ES-I3 (cell line): ENCODE measurements around the gene LGI4.

Experiments
- H3K36me3 ChIP-seq: 2 replicates; pipeline ENCODE4 v1.6.1; 2013; ENCODE audit warnings: mild to moderate bottlenecking, low read length, control low read depth, moderate library complexity; ENCODE audit not compliant: insufficient read depth
- H3K4me1 ChIP-seq: 2 replicates; pipeline ENCODE4 v1.6.1; 2013; ENCODE audit warnings: mild to moderate bottlenecking, control low read depth, low read length; ENCODE audit not compliant: insufficient read depth
- H3K9ac ChIP-seq: 2 replicates; pipeline ENCODE4 v1.6.1; 2013; ENCODE audit warnings: low read depth, mild to moderate bottlenecking, low read length, moderate library complexity
- H3K9me3 ChIP-seq: 2 replicates; pipeline ENCODE4 v1.6.1; 2013; ENCODE audit warnings: mild to moderate bottlenecking, low read length, moderate library complexity; ENCODE audit not compliant: control insufficient read depth, insufficient read depth

LGI4 gene

GRCh38 chr19:35126624-35126959 is 8.3 kb downstream of the LGI4 start:
- H3K9me3 ChIP-seq = no peaks in the 10 kb centered on the region
- no peak overlapping the region for H3K9ac ChIP-seq

GRCh38 chr19:35125749-35126623 is 8.9 kb downstream of the LGI4 start:
- Histone ChIP-seq H3K4me1 (peaks cover 17% of the 10 kb centered on the region; the same call in 1 of the 2 replicates), H3K9me3 (no peaks in the 10 kb centered on the region), H3K36me3 (no peaks in the 10 kb centered on the region; the same call in 1 of the 2 replicates), H3K9ac (no peak overlapping the region)

More at GRCh38 chr19:35126624-35126959, 8.3 kb downstream of the LGI4 start:
- Histone ChIP-seq H3K36me3 (no peaks in the 10 kb centered on the region; the same call in 1 of the 2 replicates), H3K4me1 (peaks cover 17% of the 10 kb centered on the region; the same call in 1 of the 2 replicates)

- no peak overlapping the region for H3K9ac ChIP-seq
- H3K36me3 ChIP-seq = no peaks in the 10 kb centered on the region
- no peaks in the 10 kb centered on the region for H3K9me3 ChIP-seq
- H3K4me1 ChIP-seq = peaks cover 17% of the 10 kb centered on the region; the same call in 1 of the 2 replicates
Observed at GRCh38 chr19:35125270-35125717, 9.6 kb downstream of the LGI4 start.

GRCh38 chr19:35124098-35125060 is 10.5 kb downstream of the LGI4 start:
- Histone ChIP-seq H3K36me3 (no peaks in the 10 kb centered on the region), H3K9me3 (no peaks in the 10 kb centered on the region), H3K9ac (peak overlapping the region; percentile 54; the same call in 1 of the 2 replicates), H3K4me1 (peaks cover 17% of the 10 kb centered on the region; the same call in 1 of the 2 replicates)

GRCh38 chr19:35123573-35123972 is 11.3 kb downstream of the LGI4 start:
- peaks cover 17% of the 10 kb centered on the region; the same call in 1 of the 2 replicates for H3K4me1 ChIP-seq
- no peaks in the 10 kb centered on the region for H3K36me3 ChIP-seq
- H3K9me3 ChIP-seq = no peaks in the 10 kb centered on the region
- peak overlapping the region; percentile 54; the same call in 1 of the 2 replicates for H3K9ac ChIP-seq

DNA sequence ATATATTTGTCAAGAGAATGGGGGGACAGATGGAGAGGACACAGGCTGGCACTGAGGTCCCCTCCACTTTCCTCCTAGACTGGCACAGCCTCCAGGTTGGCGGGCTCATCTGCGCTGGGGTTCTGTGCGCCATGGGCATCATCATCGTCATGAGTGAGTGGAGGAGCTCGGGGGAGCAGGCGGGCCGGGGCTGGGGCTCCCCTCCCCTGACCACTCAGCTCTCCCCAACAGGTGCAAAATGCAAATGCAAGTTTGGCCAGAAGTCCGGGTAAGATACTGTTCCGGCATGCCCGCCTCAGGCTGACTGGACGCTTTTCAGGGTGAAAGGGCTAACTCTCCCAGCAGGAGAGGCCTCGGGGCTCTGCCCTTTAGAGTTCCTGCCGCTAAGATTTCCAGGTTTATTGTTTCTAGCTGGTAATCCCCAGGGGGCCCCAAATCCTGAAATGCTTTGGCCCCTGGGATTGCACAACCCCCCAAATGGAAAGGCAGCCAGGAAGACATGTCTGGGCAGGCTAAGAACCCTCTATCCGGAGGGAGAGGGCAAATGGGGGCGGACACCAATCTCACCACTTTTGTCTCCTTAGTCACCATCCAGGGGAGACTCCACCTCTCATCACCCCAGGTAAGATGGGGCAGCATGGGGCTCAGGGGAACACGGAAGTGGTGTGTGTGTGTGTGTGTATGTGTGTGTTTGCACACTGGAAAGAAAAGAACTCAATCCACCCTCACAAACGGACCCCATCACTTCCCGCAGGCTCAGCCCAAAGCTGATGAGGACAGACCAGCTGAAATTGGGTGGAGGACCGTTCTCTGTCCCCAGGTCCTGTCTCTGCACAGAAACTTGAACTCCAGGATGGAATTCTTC is 11.9 kb downstream of the LGI4 start:
- Histone ChIP-seq H3K9me3 (no peaks in the 10 kb centered on the region), H3K4me1 (peaks cover 17% of the 10 kb centered on the region; the same call in 1 of the 2 replicates), H3K9ac (no peak overlapping the region)

GRCh38 chr19:35120898-35121297 is 14.0 kb downstream of the LGI4 start:
- H3K9ac ChIP-seq = no peak overlapping the region
- no peaks in the 10 kb centered on the region for H3K36me3 ChIP-seq
- no peaks in the 10 kb centered on the region for H3K9me3 ChIP-seq
- peaks cover 19% of the 10 kb centered on the region for H3K4me1 ChIP-seq

More for the DNA sequence above, 11.9 kb downstream of the LGI4 start:
- H3K36me3 ChIP-seq = no peaks in the 10 kb centered on the region

- H3K9me3 ChIP-seq = no peaks in the 10 kb centered on the region
- peaks cover 23% of the 10 kb centered on the region for H3K4me1 ChIP-seq
- H3K36me3 ChIP-seq = no peaks in the 10 kb centered on the region
- H3K9ac ChIP-seq = no peak overlapping the region
Observed at GRCh38 chr19:35120492-35120891, 14.4 kb downstream of the LGI4 start.

GRCh38 chr19:35119578-35120155 is 15.2 kb downstream of the LGI4 start:
- Histone ChIP-seq H3K36me3 (no peaks in the 10 kb centered on the region), H3K9me3 (no peaks in the 10 kb centered on the region), H3K9ac (no peak overlapping the region), H3K4me1 (peaks cover 29% of the 10 kb centered on the region)

GRCh38 chr19:35119091-35119490 is 15.8 kb downstream of the LGI4 start:
- Histone ChIP-seq H3K36me3 (no peaks in the 10 kb centered on the region), H3K9me3 (no peaks in the 10 kb centered on the region), H3K4me1 (peaks cover 33% of the 10 kb centered on the region), H3K9ac (no peak overlapping the region)

- Histone ChIP-seq H3K4me1 (peaks cover 29% of the 10 kb centered on the region), H3K9ac (no peak overlapping the region), H3K9me3 (no peaks in the 10 kb centered on the region), H3K36me3 (no peaks in the 10 kb centered on the region)
Observed at GRCh38 chr19:35118268-35119020, 16.4 kb downstream of the LGI4 start.

DNA sequence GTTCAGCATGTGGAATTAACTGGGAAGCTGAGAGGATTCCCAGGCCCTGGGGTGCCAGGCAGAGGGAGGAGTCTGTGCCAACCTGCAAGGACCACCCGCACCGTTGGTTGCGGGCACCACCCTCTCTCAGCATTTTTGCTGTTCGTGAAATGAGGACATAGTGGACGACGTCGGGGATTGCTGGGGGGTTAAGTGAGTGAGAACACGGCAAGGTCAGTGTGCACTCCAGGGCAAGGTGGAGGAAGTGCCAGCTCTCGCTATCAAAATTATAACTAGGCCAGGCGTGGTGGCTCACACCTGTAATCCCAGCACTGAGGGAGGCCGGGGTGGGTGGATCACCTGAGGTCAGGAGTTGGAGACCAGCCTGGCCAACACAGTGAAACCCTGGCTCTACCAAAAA is 17.1 kb downstream of the LGI4 start:
- peaks cover 23% of the 10 kb centered on the region for H3K4me1 ChIP-seq
- no peak overlapping the region for H3K9ac ChIP-seq
- H3K9me3 ChIP-seq = no peaks in the 10 kb centered on the region
- no peaks in the 10 kb centered on the region for H3K36me3 ChIP-seq

- peaks cover 18% of the 10 kb centered on the region for H3K4me1 ChIP-seq
- H3K9ac ChIP-seq = no peak overlapping the region
Observed at GRCh38 chr19:35117116-35117515, 17.7 kb downstream of the LGI4 start.

More at GRCh38 chr19:35117116-35117515, 17.7 kb downstream of the LGI4 start:
- Histone ChIP-seq H3K9me3 (no peaks in the 10 kb centered on the region), H3K36me3 (no peaks in the 10 kb centered on the region)
